Measurements from ENCODE around the gene CTBS.

The CTBS gene

GRCh38 chr1:84505493-84506001, 68.7 kb downstream of the CTBS start:
- DNase-seq, result peak; percentile 39

DNA sequence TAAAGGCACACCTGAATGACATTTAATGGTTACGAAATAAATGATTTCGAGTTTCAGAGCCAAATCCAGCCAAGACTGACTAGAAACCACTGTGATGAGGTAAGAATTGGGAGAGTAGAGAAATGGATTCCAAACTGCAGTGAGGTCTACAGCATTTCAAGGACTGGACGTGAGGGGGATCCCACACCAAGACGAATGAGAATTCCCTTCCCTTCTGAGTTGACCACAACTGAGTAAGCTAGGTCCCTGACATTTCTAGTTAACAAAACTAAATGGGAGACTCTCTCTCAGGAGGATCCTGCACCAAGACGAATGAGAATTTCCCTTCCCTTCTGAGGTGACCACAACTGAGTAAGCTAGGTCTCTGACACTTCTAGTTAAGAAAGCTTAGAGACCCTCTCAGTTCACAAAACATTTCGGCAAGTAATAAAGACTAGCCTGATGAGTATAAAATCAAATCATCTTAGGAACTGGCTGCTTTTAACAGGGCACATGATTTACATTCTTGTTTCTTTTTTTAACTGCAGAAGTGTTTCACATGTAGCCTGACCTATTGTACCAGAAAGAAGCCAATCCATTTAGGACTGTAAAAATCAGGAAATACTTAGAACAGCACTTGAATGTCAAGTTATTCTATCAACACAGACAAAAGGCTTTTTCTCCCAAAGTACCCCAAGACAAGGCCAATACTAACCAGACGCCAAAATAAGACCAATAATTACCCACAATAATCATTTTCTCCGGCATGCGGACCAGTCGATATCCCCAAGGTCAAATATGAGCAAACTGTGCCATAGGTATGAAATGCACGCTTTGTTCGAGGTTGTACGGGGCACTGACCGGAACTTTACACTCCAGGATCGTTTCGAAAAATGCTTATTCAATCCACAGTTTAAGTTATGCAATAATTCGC, 69.4 kb downstream of the CTBS start:
- DNase-seq, result no peak

DNA sequence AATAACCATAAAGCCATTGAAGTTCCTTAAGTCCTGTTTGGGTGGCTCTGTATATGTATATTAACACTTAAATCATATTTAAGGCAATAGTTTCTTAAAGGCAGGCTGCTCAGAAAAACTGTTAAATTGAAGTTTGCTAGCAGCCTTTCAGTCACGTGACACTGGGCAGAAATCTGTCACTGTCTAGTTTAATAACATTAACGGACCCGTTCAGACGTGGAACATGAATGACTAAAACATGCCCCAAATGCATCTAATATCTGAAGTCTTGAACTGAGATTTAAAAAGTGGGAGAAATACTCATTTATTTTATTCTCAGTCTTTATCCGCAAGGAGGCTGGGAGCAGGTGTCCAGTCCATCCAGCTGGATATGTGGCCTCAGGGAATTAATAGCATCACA, 71.3 kb downstream of the CTBS start:
- no peak for DNase-seq
